ENCODE results near the gene ARRB2.

DNA sequence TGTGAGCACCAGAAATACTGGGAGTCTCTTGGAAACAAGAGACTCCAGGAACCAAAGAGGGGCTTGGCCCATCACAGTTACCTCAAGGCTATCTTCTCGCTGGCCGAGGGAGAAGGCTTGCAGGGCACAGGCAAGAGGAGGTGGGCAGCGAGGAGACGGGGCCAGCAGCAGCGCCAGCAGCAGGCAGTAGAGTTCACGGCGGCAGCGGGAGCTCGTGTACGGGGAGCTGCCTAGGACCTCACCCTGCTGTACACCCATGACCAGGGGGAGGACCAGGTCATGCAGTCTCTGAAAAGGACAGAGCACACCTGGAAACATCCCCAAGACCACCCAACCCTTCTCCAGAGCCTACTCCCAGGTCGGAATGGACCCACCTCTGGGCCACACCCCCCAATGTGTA is 37.3 kb upstream of the ARRB2 start:
- TF ChIP-seq NFRKB (IDR thresholded peaks at IDR 0.05) (no peak), BHLHE40 (IDR thresholded peaks at IDR 0.05; ENCODE audit: borderline replicate concordance) (no peak), SP1 (IDR thresholded peaks at IDR 0.05) (no peak)

Data from HEK293T (cell line).